NT2/D1 (cell line): Measurements from ENCODE around the gene C10orf62.

Source experiments
- SUZ12 ChIP-seq: IDR thresholded peaks from 2 replicates; pipeline ENCODE4 v1.6.1; 2011; ENCODE audit not compliant: insufficient read length, insufficient read depth; ENCODE audit errors: extremely low read depth
- YY1 ChIP-seq: IDR thresholded peaks from 2 replicates; pipeline ENCODE4 v1.6.1; 2011; ENCODE audit not compliant: insufficient read length, insufficient read depth
- ZNF274 ChIP-seq: IDR thresholded peaks from 2 replicates; pipeline ENCODE4 v1.6.1; 2011; ENCODE audit warnings: mild to moderate bottlenecking, low read depth, low read length

DNA sequence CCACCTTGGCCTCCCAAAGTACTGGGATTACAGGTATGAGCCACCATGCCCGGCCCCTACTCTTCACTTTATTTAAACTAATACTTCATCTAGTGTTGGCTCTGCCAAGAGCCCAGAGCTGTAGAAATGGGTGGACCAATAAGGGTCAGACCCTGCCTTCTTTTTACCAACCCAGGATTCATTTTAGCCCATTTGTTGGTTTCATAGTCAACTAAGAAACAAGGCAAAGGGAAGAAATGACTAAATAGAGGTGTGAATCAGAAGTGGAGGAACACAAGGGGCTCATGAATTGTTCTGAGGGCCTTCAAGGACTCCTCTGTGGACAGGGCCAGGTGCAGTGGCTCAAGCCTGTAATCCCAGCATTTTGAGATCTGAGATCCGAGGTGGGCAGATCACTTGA, 15.8 kb upstream of the C10orf62 start:
- no peak for TF ChIP-seq YY1
- TF ChIP-seq ZNF274, result no peak
- TF ChIP-seq SUZ12, result no peak
